GM18502 (cell line): ENCODE data around the gene CRKL.
"Not testable (repeated sequence)": the region's sequence is repeated elsewhere in the genome, so short reads cannot be mapped to it uniquely, and the experiment has no call there.

Source experiments
- ATAC-seq: cut with Tn5 transposase; IDR thresholded peaks from one replicate; pipeline ENCODE4 v1.9.1; 2021; ENCODE audit warnings: mild to moderate bottlenecking; ENCODE audit not compliant: unreplicated experiment, poor library complexity

CRKL gene

GRCh38 chr22:20899827-20900423 is 17.3 kb upstream of the CRKL start:
- ATAC-seq: no peak

DNA sequence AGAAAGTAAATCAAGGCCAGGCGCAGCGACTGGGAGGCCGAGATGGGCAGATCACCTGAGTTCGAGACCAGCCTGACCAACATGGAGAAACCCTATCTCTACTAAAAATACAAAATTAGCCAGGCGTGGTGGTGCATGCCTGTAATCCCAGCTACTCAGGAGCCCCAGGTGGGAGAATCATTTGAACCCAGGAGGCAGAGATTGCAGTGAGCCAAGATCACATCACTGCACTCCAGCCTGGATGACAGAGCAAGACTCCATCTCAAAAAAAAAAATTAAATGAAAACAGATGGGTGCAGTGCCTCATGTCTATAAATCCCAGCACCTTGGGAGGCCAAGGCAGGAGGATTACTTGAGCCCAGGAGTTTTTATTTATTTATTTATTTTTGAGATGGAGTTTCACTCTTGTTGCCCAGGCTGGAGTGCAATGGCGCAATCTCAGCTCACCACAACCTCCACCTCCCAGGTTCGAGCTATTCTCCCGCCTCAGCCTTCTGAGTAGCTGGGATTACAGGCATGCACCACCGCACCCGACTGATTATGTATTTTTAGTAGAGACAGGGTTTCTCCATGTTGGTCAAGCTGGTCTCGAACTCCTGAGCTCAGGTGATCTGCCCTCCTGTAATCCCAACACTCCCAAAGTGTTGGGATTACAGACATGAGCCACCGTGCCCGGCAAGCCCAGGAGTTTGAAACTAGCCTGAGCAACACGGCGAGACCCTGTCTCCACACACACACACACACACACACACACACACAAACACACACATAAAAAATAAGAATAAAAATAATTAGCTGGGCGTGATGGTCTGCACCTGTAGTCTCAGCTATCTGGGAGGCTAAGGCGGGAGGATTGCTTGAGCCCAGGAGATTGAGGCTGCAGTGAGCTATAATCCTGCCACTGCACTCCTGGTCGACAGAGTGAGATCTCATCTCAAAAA is 15.8 kb upstream of the CRKL start:
- not testable (repeated sequence) for ATAC-seq

DNA sequence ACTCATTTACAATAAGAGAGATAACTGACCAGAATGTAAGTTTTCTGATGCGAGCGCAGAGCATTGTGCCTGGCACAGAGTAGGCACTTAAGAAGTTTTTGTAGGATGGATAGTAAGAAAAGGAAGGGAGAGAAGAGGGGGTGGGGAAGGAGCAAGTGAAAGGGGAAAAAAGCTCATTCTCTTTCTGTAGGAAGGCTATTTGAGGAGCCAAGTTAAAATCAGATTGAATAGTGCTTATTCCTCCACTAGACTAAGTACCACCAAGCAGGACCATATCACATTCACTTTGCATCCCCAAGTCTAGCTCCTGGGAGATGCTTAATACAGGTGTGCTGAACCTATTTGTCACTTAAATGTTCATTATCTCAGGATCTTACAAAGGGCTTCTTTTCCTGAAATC is 14.1 kb upstream of the CRKL start:
- no peak for ATAC-seq

DNA sequence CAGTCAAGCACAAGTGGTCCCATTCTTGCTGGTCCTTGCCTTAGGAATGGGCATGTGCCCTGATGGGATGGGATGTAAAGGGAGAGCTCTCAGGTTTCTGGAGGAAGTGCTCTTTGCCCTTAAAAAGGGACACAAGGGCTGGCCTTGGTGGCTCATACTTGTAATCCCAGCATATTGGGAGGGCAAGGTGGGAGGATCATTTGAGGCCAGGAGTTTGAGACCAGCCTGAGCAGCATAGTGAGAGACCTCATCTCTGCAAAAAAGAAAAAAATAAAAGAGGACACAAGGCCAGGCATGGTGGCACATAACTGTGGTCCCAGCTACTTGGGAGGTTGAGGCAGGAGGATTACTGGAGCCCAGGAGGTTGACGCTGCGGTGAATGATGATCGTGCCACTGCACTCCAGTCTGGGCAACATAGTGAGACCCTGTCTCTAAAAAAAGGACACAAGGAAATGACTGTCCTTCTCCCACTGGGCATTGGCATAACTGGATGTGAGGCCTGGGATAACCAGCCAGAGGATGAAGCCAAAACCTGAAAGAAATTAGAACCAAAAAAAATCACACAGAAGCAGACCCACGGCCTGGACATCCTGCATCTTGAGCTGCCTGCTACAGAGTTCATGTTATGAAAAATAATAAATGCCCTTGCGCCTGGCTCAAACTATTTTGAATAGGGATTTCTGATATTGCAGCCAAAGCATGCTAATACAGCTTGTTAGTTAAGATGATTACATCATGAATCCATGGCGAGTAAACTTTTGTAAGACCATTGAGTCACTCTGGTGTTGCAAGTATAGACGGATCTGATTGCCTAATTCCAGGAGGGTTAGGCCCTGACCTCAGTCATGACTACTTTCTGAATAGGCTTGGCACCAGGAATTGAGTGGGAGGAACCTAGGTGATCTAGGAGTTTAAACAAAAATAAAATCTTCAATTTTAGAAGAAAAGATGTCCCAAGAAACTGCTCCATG is 12.9 kb upstream of the CRKL start:
- no peak for ATAC-seq

GRCh38 chr22:20904980-20905355 is 12.2 kb upstream of the CRKL start:
- ATAC-seq: no peak

DNA sequence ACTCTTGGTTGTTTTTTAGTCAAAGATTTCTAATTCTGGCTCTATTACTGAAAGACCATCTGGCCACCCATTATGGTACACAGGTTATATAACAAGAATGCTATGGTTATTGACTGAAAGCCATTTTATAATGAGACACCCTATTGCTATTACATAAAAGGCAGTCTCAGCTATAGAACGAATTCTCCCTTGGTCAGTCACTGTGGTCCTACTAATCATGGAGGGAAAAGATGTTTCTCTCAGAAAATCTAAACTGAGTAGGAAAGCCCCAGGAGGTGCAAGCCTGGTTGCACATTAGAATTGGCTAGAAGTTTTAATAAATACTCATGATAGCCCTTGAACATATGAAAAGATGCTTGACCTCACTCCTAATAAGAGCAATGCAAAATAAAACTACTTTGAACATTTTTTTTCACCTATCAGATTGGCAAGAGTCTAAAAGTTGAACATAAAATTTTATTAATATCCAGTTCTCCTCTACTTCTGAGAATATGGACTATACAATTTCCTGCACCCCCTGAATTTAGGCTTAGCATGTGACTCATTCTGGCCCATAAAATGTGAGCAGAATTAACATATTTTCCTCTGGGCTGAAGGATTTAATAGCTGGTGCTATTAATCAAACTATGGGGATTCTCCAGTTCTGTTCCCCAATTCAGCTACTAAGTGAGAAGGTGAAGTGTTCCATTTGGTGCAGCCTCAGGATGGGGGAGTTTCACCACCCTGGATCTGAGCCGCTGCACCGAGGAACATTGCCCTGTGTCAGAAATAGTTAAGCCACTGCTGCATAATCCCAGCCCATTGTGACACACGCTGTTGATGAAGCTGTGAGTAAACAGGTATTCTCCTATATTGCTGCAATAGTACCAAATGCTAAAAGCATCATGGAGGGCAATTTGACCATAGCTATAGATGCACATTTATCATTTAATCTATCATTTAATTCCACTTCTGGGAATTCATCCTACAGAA is 11.5 kb upstream of the CRKL start:
- ATAC-seq: no peak

DNA sequence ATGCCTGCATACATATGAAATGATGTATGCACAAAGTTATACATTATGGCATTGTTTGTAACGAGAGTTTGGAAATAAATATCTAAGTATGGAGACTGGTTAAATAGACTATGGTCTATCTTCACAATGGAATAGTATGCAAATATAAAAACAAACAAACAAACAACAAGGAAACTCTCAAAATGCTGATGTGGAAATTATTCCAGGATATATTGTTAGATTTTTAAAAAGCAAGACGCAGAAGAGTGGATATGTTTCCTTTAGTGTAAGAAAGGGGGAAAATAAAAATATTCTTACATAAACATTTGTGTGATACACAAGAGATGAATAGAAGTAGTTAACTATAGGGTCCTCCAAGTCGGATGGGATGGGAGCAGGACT is 10.8 kb upstream of the CRKL start:
- ATAC-seq: no peak

GRCh38 chr22:20908717-20909116 is 8.5 kb upstream of the CRKL start:
- ATAC-seq: not testable (repeated sequence)

DNA sequence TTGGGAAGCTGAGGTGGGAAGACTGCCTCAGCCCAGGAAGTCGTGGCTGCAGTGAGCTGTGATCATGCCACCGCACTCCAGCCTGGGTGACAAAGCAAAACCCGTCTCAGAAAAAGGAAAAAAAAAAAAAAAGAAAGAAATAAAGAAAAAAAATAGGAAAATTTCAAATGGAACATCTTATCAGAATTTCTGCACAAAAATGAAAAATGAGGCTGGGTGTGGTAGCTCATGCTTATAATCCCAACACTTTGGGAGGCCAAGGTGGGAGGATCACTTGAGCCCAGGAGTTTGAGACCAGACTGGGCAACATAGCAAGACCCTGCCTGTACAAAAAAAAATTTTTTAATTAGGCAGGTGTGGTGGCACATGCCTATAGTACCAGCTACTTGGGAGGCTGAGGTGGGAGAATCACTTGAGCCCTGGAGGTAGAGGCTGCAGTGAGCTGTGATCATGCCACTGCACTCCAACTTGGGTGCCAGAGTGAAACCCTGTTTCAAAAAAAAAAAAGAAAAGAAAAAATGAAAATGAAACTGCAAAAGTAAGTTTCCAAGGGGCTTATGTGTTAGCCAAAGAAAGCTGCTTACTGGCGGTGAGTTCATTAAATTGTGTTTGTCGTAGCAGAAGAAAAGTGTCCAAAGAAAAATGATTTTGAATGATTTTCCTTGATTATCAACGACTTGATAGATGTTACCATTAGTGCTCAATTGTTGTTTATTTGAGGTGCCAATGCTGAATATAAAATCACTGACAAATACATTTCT is 7.5 kb upstream of the CRKL start:
- ATAC-seq: no peak

GRCh38 chr22:20912494-20912893 is 4.7 kb upstream of the CRKL start:
- ATAC-seq: no peak

GRCh38 chr22:20918663-20919218 is 1.5 kb downstream of the CRKL start:
- ATAC-seq: no peak

DNA sequence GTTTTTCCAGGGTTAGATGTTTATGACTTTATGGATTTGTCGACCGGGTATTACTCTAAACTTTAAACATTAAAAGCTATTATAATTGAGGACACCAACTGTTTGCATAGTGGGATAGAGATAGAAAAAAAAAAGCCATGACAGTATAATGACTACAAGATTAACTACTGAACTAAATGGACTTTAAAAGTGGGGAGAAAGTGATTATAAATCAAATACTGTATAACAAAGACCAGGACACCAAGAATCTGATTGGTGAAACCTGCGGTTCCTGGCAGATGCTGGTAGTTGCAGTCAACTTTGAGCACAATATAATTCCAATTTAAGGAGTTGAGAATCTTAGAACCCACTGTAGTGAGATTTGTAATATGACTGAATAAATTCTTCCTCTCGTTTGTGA is 2.5 kb downstream of the CRKL start:
- ATAC-seq: no peak

DNA sequence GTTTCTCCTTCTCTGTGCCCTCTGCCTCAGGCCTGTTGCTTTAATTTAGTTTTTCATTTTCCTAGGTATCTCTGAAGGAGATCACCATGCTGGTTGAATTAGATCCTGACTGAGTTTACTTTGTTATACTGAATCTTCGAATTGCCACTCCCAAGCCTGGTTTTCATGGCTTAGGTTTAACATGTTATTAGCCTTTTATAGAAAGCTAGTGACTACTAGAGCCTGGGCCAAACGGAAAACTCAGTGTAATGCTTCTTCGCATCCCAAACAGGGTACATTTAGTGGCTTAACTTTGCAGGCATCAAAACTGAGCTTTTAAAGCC is 3.6 kb downstream of the CRKL start:
- ATAC-seq: no peak

- ATAC-seq: no peak
These were observed 5.0 kb downstream of the CRKL start for GRCh38 chr22:20922141-20922751.

- ATAC-seq: no peak
These were observed 9.0 kb downstream of the CRKL start for GRCh38 chr22:20926243-20926642.

DNA sequence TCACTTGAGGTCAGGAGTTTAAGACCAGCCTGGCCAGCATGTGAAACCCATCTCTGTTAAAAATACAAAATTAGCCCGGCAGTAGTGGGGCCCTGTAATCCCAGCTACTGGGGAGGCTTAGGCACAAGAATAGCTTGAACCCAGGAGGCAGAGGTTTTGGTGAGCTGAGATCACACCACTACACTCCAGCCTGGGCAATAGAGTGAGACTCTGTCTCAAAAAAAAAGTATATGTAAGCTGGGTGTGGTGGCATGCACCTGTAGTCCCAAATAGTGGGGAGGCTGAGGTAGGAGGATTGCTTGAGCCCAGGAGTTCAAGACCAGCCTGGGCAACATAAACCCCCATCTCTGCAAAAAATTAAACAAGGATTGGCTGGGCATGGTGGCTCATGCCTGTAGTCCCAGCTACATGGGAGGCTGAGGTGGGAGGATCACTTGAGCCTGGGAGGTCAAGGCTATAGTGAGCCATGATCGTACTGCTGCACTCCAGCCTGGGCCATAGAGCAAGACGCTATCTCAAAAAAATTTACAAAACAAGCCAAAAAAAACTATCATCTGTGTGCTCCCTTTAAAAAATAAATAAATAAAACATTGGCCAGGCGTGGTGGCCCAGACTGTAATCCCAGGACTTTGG is 10.8 kb downstream of the CRKL start:
- no peak for ATAC-seq

DNA sequence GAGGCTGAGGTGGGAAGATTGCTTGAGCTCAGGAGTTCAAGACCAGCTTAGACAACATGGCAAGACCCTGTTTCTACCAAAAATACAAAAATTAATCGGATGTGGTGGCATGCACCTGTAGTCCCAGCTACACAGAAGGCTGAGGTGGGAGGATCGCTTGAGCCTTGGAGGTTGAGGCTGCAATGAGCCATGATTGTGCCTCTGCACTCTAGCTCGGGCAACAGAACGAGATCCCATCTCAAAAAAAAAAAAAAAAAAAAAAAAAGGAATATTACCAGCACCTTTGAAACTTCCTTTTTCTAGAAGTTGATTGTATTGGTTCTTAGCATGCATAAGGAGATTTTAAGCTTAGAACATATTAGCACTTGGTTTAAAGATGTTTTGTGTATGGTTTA is 11.4 kb downstream of the CRKL start:
- ATAC-seq: no peak

GRCh38 chr22:20930004-20930403 is 12.8 kb downstream of the CRKL start:
- ATAC-seq: no peak
